Measurements from ENCODE around the gene ATAD2B.

ATAD2B gene

DNA sequence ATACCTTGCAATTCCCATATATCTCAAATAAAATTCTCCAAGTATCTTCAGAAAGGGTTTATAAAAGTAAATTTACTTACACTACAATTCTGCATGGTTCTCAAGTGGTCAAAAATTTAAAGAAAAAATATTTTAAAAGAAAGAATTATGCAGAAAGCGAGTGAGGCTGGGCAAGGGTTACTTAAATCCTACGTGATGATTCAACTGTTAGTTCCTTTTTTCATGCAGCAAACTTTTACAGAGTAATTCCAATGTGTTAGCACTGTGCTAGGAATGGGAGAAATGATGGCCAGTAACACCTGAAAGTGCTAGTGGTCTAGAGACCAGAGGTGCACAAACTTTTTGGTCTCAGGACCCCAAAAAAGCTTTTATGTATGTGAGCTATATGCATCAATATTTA lies 133.4 kb downstream of the ATAD2B start:
- no peak for ATAC-seq
- no peak for TF ChIP-seq SNAI2 (CRISPR knock-in tag; IDR thresholded peaks at IDR 0.05)
- no peak for TF ChIP-seq ESRRG (CRISPR knock-in tag; IDR thresholded peaks at IDR 0.05)
- TF ChIP-seq, protein P1, sequence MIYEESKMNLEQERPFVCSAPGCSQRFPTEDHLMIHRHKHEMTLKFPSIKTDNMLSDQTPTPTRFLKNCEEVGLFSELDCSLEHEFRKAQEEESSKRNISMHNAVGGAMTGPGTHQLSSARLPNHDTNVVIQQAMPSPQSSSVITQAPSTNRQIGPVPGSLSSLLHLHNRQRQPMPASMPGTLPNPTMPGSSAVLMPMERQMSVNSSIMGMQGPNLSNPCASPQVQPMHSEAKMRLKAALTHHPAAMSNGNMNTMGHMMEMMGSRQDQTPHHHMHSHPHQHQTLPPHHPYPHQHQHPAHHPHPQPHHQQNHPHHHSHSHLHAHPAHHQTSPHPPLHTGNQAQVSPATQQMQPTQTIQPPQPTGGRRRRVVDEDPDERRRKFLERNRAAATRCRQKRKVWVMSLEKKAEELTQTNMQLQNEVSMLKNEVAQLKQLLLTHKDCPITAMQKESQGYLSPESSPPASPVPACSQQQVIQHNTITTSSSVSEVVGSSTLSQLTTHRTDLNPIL (CRISPR knock-in tag; IDR thresholded peaks at IDR 0.05; ENCODE audit: low read depth): no peak
- TF ChIP-seq OSR1 (CRISPR knock-in tag; IDR thresholded peaks at IDR 0.05): no peak
- TF ChIP-seq, protein P2, sequence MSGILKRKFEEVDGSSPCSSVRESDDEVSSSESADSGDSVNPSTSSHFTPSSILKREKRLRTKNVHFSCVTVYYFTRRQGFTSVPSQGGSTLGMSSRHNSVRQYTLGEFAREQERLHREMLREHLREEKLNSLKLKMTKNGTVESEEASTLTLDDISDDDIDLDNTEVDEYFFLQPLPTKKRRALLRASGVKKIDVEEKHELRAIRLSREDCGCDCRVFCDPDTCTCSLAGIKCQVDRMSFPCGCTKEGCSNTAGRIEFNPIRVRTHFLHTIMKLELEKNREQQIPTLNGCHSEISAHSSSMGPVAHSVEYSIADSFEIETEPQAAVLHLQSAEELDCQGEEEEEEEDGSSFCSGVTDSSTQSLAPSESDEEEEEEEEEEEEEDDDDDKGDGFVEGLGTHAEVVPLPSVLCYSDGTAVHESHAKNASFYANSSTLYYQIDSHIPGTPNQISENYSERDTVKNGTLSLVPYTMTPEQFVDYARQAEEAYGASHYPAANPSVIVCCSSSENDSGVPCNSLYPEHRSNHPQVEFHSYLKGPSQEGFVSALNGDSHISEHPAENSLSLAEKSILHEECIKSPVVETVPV (CRISPR knock-in tag; IDR thresholded peaks at IDR 0.05): no peak
- no peak for TF ChIP-seq ZC3H10 (CRISPR knock-in tag; IDR thresholded peaks at IDR 0.05)
- TF ChIP-seq BACH2 (CRISPR knock-in tag; IDR thresholded peaks at IDR 0.05; ENCODE audit: borderline replicate concordance): no peak
- no peak for TF ChIP-seq ARNTL (CRISPR knock-in tag; IDR thresholded peaks at IDR 0.05; ENCODE audit: borderline replicate concordance, low read depth)
- TF ChIP-seq TOX (CRISPR knock-in tag; IDR thresholded peaks at IDR 0.05; ENCODE audit: borderline replicate concordance): no peak
- no peak for TF ChIP-seq RARB (CRISPR knock-in tag; IDR thresholded peaks at IDR 0.05)
- no peak for TF ChIP-seq ZFP3 (CRISPR knock-in tag; IDR thresholded peaks at IDR 0.05)
- no peak for TF ChIP-seq CSDC2 (CRISPR knock-in tag; IDR thresholded peaks at IDR 0.05)
- no peak for TF ChIP-seq GLIS3 (CRISPR knock-in tag; IDR thresholded peaks at IDR 0.05)
- TF ChIP-seq, protein P3, sequence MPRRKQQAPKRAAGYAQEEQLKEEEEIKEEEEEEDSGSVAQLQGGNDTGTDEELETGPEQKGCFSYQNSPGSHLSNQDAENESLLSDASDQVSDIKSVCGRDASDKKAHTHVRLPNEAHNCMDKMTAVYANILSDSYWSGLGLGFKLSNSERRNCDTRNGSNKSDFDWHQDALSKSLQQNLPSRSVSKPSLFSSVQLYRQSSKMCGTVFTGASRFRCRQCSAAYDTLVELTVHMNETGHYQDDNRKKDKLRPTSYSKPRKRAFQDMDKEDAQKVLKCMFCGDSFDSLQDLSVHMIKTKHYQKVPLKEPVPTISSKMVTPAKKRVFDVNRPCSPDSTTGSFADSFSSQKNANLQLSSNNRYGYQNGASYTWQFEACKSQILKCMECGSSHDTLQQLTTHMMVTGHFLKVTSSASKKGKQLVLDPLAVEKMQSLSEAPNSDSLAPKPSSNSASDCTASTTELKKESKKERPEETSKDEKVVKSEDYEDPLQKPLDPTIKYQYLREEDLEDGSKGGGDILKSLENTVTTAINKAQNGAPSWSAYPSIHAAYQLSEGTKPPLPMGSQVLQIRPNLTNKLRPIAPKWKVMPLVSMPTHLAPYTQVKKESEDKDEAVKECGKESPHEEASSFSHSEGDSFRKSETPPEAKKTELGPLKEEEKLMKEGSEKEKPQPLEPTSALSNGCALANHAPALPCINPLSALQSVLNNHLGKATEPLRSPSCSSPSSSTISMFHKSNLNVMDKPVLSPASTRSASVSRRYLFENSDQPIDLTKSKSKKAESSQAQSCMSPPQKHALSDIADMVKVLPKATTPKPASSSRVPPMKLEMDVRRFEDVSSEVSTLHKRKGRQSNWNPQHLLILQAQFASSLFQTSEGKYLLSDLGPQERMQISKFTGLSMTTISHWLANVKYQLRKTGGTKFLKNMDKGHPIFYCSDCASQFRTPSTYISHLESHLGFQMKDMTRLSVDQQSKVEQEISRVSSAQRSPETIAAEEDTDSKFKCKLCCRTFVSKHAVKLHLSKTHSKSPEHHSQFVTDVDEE (CRISPR knock-in tag; IDR thresholded peaks at IDR 0.05): no peak
- TF ChIP-seq, protein P4, sequence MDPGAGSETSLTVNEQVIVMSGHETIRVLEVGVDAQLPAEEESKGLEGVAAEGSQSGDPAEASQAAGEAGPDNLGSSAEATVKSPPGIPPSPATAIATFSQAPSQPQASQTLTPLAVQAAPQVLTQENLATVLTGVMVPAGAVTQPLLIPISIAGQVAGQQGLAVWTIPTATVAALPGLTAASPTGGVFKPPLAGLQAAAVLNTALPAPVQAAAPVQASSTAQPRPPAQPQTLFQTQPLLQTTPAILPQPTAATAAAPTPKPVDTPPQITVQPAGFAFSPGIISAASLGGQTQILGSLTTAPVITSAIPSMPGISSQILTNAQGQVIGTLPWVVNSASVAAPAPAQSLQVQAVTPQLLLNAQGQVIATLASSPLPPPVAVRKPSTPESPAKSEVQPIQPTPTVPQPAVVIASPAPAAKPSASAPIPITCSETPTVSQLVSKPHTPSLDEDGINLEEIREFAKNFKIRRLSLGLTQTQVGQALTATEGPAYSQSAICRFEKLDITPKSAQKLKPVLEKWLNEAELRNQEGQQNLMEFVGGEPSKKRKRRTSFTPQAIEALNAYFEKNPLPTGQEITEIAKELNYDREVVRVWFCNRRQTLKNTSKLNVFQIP (CRISPR knock-in tag; IDR thresholded peaks at IDR 0.05; ENCODE audit: borderline replicate concordance, low read depth): no peak
- no peak for TF ChIP-seq PPARA (CRISPR knock-in tag; IDR thresholded peaks at IDR 0.05; ENCODE audit: borderline replicate concordance)

DNA sequence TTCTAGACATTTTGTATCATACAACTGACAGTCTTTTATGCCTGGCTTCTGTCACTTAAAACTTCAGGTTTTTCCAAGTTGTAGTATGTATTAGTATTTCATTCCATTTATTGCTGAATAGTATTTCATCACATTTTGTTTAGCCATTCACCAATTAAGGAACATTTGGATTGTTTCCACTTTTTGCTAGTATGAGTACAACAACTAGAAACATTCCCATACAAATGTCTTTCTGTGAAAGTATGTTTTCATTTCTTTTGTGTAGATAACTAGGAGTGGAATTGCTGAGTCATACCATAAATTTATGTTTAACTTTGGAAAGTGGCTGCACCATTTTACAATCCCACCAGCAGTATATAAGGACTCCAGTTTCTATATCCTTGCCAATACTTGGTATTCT lies 135.9 kb downstream of the ATAD2B start:
- ATAC-seq: peak; percentile 33
- TF ChIP-seq ZNF8 (CRISPR knock-in tag; IDR thresholded peaks at IDR 0.05): no peak
- peak; percentile 73; the same call in 1 of the 2 replicates for TF ChIP-seq ZFP3 (CRISPR knock-in tag; IDR thresholded peaks at IDR 0.05)
- TF ChIP-seq, protein P1 (CRISPR knock-in tag; IDR thresholded peaks at IDR 0.05; ENCODE audit: low read depth): no peak
- TF ChIP-seq OSR1 (CRISPR knock-in tag; IDR thresholded peaks at IDR 0.05): no peak
- peak; percentile 21; the same call in 1 of the 2 replicates for TF ChIP-seq BACH2 (CRISPR knock-in tag; IDR thresholded peaks at IDR 0.05; ENCODE audit: borderline replicate concordance)
- TF ChIP-seq ISL1 (CRISPR knock-in tag; IDR thresholded peaks at IDR 0.05): peak; percentile 71
- no peak for TF ChIP-seq ARNTL (CRISPR knock-in tag; IDR thresholded peaks at IDR 0.05; ENCODE audit: borderline replicate concordance, low read depth)

- TF ChIP-seq TCF4 (CRISPR knock-in tag; IDR thresholded peaks at IDR 0.05; ENCODE audit: borderline replicate concordance) (no peak), ZNF565 (CRISPR knock-in tag; conservative IDR thresholded peaks at IDR 0.05; ENCODE audit: low read depth) (no peak), ISL1 (CRISPR knock-in tag; IDR thresholded peaks at IDR 0.05) (no peak), ESRRG (CRISPR knock-in tag; IDR thresholded peaks at IDR 0.05) (no peak), PPARA (CRISPR knock-in tag; IDR thresholded peaks at IDR 0.05; ENCODE audit: borderline replicate concordance) (no peak), ZNF70 (CRISPR knock-in tag; IDR thresholded peaks at IDR 0.05) (no peak)
- TF ChIP-seq, protein P4 (CRISPR knock-in tag; IDR thresholded peaks at IDR 0.05; ENCODE audit: borderline replicate concordance, low read depth): no peak
- ATAC-seq: no peak
These were observed 137.9 kb downstream of the ATAD2B start for GRCh38 chr2:23789012-23789411.
